GM13977 (cell line): Measurements from ENCODE around the gene RCAN2.

ENCODE experiments used
- DNase-seq: peaks from one replicate; pipeline ENCODE4 v3.0.0; 2012; ENCODE audit warnings: low spot score
- in situ Hi-C: fragments of 300-500 bp; cut with MboI; formaldehyde crosslinking; loops from one replicate; pipeline ENCODE4 v1.12.0; 2022; ENCODE audit warnings: low sequenced_read_pairs, low pct_unique_long_range_greater_than_20kb, mixed read lengths, inconsistent platforms; ENCODE audit not compliant: unreplicated experiment
- TF ChIP-seq, protein P1 (sequence below): IDR thresholded peaks from 2 replicates; pipeline ENCODE4 v1.5.1; 2012; ENCODE audit warnings: mild to moderate bottlenecking, control low read depth; ENCODE audit not compliant: insufficient read depth; ENCODE audit errors: extremely low read depth, missing control alignments

RCAN2 gene

DNA sequence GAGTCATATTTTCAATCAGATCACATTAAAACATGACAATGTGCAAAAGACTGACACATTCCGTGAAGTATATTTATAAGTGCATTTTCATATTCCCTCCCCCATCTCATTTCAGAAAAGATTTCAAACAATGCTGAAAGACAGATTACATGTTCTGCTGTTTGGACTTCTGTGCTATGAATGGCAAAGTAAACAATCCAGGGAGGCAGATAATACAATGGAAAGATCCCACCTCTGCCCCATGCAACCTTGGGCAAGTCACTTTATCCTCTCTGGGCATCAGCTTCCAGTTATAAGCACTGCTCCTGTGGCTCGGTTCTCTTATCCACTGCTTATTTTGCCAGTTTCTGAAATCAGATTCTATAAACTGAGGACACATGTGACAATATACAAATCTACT, 110.2 kb downstream of the RCAN2 start:
- TF ChIP-seq, protein P1, sequence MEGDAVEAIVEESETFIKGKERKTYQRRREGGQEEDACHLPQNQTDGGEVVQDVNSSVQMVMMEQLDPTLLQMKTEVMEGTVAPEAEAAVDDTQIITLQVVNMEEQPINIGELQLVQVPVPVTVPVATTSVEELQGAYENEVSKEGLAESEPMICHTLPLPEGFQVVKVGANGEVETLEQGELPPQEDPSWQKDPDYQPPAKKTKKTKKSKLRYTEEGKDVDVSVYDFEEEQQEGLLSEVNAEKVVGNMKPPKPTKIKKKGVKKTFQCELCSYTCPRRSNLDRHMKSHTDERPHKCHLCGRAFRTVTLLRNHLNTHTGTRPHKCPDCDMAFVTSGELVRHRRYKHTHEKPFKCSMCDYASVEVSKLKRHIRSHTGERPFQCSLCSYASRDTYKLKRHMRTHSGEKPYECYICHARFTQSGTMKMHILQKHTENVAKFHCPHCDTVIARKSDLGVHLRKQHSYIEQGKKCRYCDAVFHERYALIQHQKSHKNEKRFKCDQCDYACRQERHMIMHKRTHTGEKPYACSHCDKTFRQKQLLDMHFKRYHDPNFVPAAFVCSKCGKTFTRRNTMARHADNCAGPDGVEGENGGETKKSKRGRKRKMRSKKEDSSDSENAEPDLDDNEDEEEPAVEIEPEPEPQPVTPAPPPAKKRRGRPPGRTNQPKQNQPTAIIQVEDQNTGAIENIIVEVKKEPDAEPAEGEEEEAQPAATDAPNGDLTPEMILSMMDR, result no peak
- DNase-seq, result no peak
- in situ Hi-C loops, result no loop called here

DNA sequence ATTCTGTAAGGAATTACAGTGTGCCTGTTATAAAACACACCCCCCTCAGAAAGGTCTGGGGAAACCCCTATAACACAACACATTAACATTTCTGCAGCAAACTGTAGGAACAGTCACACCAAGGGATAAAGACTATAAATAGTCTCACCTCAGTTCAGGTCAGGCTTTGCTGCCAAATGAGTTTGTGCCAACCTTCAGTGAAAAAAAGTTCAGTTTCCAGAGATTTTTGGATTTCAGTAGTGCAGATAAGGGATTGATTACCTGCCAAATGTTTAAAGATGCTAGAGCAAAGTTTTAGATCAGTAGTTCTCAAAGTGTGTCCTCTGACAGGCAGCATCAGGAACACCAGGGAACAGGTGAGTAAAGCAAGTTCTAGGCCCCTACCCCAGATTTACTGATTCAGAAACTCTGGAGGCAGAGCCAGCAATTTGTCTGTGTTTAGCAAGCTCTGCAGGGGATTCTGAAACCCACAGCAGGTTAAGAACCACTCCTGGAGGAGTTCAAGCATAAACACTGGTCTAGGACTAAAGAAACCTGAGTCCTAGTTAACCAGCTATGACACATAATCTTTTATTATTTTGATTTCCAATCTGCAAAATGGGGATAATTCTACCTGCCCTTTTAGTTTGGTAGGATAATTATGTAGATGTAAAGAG, 111.0 kb downstream of the RCAN2 start:
- TF ChIP-seq, protein P1, result no peak
- in situ Hi-C loops, result no loop called here
- DNase-seq, result no peak

DNA sequence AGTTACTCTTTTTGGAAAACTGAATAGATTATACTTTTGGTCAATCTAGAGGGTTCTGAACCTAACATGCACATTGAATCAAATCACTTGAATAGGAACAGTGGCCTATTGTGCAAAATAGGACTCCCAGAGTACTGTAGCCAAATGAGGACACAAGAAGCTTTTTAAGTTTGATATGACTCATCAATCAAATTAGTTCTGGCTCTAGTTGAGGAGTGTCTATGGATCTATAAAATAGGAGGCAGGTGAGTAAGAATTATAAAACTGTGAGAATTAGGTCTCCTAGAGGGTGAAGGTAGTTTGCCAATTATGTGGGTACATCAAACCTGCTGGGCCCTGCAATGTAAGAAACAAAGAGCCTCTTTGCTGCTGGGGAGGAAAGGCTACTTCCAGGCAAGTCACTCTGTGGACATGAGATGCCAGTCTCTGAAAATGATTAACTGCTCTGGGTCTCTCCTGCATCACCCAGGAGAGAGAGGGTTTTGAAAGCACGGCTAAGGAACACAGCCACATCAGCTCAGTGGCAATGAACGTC, 112.3 kb downstream of the RCAN2 start:
- TF ChIP-seq, protein P1, result no peak
- no peak for DNase-seq
- in situ Hi-C loops, result no loop called here

DNA sequence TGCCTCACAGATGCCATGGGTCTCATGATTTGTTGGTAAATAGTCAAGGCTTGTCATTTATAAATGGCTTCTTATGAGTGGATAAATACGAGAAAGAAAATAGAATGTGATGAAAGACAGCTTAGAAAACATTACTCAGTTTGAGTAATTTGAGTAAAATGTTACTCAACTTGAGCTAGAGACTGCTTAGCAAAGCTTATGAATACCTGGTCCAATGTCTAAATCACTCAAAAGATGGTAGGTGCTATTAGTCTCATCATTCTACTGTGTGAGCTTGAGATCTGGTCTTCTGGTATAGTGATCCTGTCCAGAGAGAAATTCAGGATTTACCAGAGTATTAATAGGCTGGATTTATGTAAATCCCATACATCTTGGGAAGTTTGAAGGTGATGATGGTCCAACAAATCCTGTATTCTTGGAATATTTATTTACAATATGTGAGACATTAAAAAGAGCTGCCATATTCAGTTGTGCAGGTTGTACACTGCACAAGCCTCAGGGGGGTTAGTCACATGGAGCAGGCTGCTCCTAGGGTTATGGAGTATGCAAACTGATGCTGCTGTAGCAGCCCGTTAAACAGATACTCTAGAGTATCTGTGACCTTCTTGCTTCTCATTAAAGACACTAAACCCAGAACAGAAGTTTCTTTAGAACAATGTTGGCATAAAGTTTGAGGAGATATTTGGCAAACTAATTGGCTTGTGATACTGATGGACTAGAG, 112.9 kb downstream of the RCAN2 start:
- TF ChIP-seq, protein P1, result no peak
- in situ Hi-C loops, result no loop called here
- no peak for DNase-seq

DNA sequence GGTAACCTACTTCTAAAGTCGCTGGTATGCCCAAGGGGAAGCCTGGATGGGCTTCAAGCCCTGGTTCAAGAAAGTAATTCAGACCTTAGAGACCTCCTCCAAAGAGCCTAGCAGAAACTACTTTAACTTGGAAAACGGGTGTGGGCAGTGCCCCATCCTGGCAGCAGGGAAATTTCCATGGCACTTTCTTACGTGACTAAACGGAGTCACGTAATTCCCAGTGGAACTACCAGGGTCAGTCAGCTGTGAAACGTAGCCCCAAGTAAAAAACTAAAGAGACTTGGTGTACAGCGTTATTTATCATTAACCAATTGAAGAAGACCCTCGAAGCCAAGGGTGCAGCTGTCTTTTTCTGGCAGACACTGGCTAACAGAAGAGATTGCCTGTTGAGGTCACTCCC, 114.0 kb downstream of the RCAN2 start:
- no peak for DNase-seq
- TF ChIP-seq, protein P1, result no peak
- in situ Hi-C loops, result no loop called here

DNA sequence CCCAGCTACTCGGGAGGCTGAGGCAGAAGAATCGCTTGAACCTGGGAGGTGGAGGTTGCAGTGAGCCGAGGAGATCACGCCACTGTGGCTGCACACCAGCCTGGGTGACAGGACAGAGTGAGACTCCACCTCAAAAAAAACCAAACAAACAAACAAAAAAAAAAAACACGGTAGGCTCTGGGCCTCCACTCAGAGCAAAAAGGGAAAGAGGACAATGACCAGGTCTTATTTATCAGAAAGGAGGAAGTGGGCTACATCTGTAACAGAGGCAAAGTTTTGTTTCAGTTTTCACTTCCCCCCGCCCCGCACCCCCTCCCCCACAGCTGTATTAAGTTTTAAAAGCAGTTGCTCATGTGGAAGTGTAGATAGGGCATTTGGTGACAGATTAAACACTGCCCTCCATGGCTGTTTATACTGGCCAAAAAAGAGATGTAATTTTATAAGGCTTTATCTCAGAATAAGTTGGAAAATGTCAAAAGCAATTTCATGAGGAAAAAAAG, 114.6 kb downstream of the RCAN2 start:
- DNase-seq, result peak; percentile 46
- TF ChIP-seq, protein P1, result no peak
- in situ Hi-C loops, result no loop called here
